Breast epithelium (tissue), 3 donors: Measurements from ENCODE around the gene TSPYL2.

Source experiments
- POLR2A ChIP-seq: fragments of 450-650 bp; IDR thresholded peaks from one replicate; pipeline ENCODE4 v1.6.1; 2016; ENCODE audit warnings: antibody characterized with exemption, mild to moderate bottlenecking, moderate library complexity
- POLR2AphosphoS5 ChIP-seq, 3 donors: sonication (generic); formaldehyde crosslinking; IDR thresholded peaks; one replicate each; pipeline ENCODE4 v1.6.1; 2017; ENCODE audit warnings: antibody characterized with exemption in 3 of 3

DNA sequence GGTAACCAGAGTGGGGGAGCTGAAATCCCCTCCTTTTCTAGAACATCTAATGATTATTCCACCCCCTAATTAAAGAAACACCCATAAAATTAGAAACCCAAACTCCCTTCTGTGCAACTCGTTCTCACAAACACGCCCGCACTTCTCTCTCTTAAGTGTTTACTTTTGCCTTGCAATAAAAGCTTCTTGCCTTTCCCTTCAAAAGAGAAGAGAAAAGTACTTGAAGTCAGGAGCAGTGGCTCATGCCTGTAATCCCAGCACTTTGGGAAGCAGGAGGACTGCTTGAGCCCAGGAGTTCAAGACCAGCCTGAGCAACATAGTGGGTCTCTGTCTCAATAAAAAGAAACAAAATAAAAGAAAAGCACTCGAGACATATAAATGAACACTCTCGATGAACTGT lies 37.2 kb upstream of the TSPYL2 start:
- TF ChIP-seq POLR2A (no peak), POLR2AphosphoS5 (IDR thresholded peaks at IDR 0.05) (no peak)
